H1 (cell line): ENCODE results near the gene IQCE. TPM values are rescaled to one million over a fixed set of nuclear protein-coding genes. Genes with fewer than 3 reads are reported as not detected.

Source experiments
- ASH2L ChIP-seq: fragments of 200-600, 300-600 bp; sonication (generic); IDR thresholded peaks from one replicate; pipeline ENCODE4 v1.7.1; 2017; ENCODE audit warnings: low read length
- BCL11A ChIP-seq, 2 experiments: IDR thresholded peaks; one replicate each; pipeline ENCODE4 v1.6.1; 2011; ENCODE audit warnings: low read depth in 2 of 2, low read length in 2 of 2, mild to moderate bottlenecking in 2 of 2
- CEBPB ChIP-seq: IDR thresholded peaks from 2 replicates; pipeline ENCODE4 v1.6.1; 2012; ENCODE audit warnings: low read depth, low read length
- CHD2 ChIP-seq: IDR thresholded peaks from 2 replicates; pipeline ENCODE4 v1.6.1; 2012; ENCODE audit warnings: low read length, improper control_type of control experiment
- EP300 ChIP-seq, 2 experiments: IDR thresholded peaks; 1 replicate in 1 of 2; 2 replicates in 1 of 2; pipeline ENCODE4 v1.6.1; 2011 to 2012; ENCODE audit warnings: low read depth in 2 of 2, low read length in 2 of 2, mild to moderate bottlenecking in 2 of 2, borderline replicate concordance in 1 of 2, inconsistent platforms in 1 of 2, moderate library complexity in 1 of 2
- HDAC6 ChIP-seq: IDR thresholded peaks from one replicate; pipeline ENCODE4 v1.7.1; 2012; ENCODE audit warnings: low read depth, mild to moderate bottlenecking, inconsistent platforms, low read length, moderate library complexity
- JUN ChIP-seq: IDR thresholded peaks from 2 replicates; pipeline ENCODE4 v1.6.1; 2011; ENCODE audit warnings: low read depth, mild to moderate bottlenecking, improper control_type of control experiment, low read length
- NRF1 ChIP-seq: IDR thresholded peaks from 2 replicates; pipeline ENCODE4 v1.6.1; 2011; ENCODE audit warnings: mild to moderate bottlenecking, low read depth, low read length, improper control_type of control experiment
- POU5F1 ChIP-seq: IDR thresholded peaks from 2 replicates; pipeline ENCODE4 v1.6.1; 2011; ENCODE audit warnings: low read depth, mild to moderate bottlenecking, low read length, moderate library complexity
- RBBP5 ChIP-seq: IDR thresholded peaks from 2 replicates; pipeline ENCODE4 v1.7.1; 2012; ENCODE audit warnings: low read depth, mild to moderate bottlenecking, inconsistent platforms, low read length, moderate library complexity, borderline replicate concordance
- SAP30 ChIP-seq: fragments of 300-600 bp; sonication (generic); IDR thresholded peaks from 2 replicates; pipeline ENCODE4 v1.7.1; 2012; ENCODE audit warnings: low read length, moderate library complexity, mild to moderate bottlenecking, inconsistent platforms; ENCODE audit not compliant: insufficient read depth, insufficient replicate concordance
- SIRT6 ChIP-seq: IDR thresholded peaks from one replicate; pipeline ENCODE4 v1.7.1; 2012; ENCODE audit warnings: low read length, inconsistent platforms
- SP1 ChIP-seq: IDR thresholded peaks from 2 replicates; pipeline ENCODE4 v1.6.1; 2011; ENCODE audit warnings: low read depth, low read length
- SP4 ChIP-seq: IDR thresholded peaks from 2 replicates; pipeline ENCODE4 v1.6.1; 2012; ENCODE audit warnings: low read length, inconsistent platforms
- polyA plus RNA-seq, 7 experiments: library from polyadenylated mRNA; depleted of rRNA in 3 of 7; stranded (reverse) in 5 of 7; unstranded in 2 of 7; fragments of >200 nt in 5 of 7; fragments of 200-250 nt in 2 of 7; gene quantifications; 1 replicate in 5 of 7; 2 replicates in 1 of 7; 4 replicates in 1 of 7; pipeline versions ENCODE4 v1.2.1 to v1.2.3, GENCODE V29; 2011 to 2013; ENCODE audit warnings: missing spikeins in 2 of 7, mixed read lengths in 2 of 7
- total RNA-seq: library from RNA; stranded (reverse); fragmentation: NEBNext Ultra II Directional; extraction: Animal tissue kit (Norgen Biotek cat#: 25700); gene quantifications from 2 replicates; pipeline ENCODE4 v1.2.1, GENCODE V29; 2021
- TF ChIP-seq, protein P1 (sequence below), 3 experiments: IDR thresholded peaks; 1 replicate in 2 of 3; 2 replicates in 1 of 3; pipeline versions ENCODE4 v1.5.1 to v1.6.1; 2011; ENCODE audit warnings: low read length in 3 of 3, mild to moderate bottlenecking in 3 of 3, inconsistent platforms in 2 of 3, low read depth in 1 of 3, moderate library complexity in 1 of 3; ENCODE audit not compliant: insufficient read depth in 1 of 3; ENCODE audit errors: control extremely low read depth in 1 of 3
- TF ChIP-seq, protein P2 (sequence below): IDR thresholded peaks from 2 replicates; pipeline ENCODE4 v1.6.1; 2011; ENCODE audit warnings: low read length, improper control_type of control experiment
- TF ChIP-seq, protein P3 (sequence below): IDR thresholded peaks from 2 replicates; pipeline ENCODE4 v1.6.1; 2012; ENCODE audit warnings: inconsistent platforms
- TF ChIP-seq, protein P4 (sequence below): IDR thresholded peaks from 2 replicates; pipeline ENCODE4 v1.6.1; 2012; ENCODE audit warnings: inconsistent platforms

The IQCE gene
- total and polyA plus RNA-seq, 2 of the 8 experiments (the other 6 are each of a cell fraction or from before 2014, with no cell fraction given) = 2.2 to 4.9 TPM

DNA sequence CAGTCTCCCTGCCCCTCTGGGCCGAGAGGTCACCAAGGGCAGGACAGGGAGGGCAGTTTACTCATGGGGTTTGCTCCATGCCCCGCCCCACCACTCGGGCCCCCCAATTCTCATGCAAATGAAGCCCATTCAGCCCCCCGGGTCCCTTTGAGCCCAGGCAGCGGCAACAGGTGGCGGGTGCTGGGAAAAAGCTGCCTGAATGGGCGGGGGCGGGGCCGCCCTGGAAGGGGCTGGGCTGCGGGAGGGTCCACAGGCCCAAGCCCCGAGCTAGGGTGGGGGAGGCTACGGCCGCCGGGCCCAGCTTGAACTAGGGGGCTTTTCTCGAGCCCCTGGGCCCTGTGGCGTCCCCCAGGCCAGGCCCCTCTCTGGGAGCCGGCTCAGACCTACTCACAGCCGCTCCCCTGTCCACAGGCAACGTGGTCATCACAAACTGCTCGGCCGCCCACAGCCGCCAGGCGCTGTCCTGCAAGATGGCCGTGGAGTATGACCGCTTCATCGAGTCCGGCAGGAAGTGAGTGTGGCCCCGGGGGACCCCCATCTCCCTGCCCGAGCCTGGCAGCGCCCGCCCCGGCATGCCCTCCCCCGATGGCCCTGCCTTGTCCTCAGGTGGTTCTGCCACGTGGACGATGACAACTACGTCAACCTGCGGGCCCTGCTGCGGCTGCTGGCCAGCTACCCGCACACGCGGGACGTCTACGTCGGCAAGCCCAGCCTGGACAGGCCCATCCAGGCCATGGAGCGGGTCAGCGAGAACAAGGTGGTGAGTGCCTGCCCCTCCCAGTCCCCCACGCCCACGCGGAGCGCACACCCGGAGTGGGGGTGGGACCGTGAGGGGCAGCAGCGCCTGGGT is 33.7 kb upstream of the IQCE start (continued):
- TF ChIP-seq, protein P1, sequence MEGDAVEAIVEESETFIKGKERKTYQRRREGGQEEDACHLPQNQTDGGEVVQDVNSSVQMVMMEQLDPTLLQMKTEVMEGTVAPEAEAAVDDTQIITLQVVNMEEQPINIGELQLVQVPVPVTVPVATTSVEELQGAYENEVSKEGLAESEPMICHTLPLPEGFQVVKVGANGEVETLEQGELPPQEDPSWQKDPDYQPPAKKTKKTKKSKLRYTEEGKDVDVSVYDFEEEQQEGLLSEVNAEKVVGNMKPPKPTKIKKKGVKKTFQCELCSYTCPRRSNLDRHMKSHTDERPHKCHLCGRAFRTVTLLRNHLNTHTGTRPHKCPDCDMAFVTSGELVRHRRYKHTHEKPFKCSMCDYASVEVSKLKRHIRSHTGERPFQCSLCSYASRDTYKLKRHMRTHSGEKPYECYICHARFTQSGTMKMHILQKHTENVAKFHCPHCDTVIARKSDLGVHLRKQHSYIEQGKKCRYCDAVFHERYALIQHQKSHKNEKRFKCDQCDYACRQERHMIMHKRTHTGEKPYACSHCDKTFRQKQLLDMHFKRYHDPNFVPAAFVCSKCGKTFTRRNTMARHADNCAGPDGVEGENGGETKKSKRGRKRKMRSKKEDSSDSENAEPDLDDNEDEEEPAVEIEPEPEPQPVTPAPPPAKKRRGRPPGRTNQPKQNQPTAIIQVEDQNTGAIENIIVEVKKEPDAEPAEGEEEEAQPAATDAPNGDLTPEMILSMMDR (IDR thresholded peaks at IDR 0.05; ENCODE audit: control extremely low read depth in 1 of 3, insufficient read depth in 1 of 3, low read depth in 1 of 3, low read length in 3 of 3) = no peak
- TF ChIP-seq RBBP5 (no peak), ASH2L (peak; percentile 57), EP300 (IDR thresholded peaks at IDR 0.05; ENCODE audit: borderline replicate concordance in 1 of 2, low read depth in 2 of 2, low read length in 2 of 2) (peak in 1 of 2 experiments; percentile 52; a peak in 1 of 3 replicates), SP1 (0 out of 2 replicates have a peak, but pooled peaks have one; percentile 43), NRF1 (no peak), HDAC6 (no peak), JUN (no peak), BCL11A (IDR thresholded peaks at IDR 0.05; ENCODE audit: low read depth in 2 of 2, low read length in 2 of 2) (no peak), CHD2 (no peak), SP4 (no peak), POU5F1 (peak; percentile 94), SAP30 (no peak), CEBPB (no peak), SIRT6 (no peak)
- TF ChIP-seq, protein P2, sequence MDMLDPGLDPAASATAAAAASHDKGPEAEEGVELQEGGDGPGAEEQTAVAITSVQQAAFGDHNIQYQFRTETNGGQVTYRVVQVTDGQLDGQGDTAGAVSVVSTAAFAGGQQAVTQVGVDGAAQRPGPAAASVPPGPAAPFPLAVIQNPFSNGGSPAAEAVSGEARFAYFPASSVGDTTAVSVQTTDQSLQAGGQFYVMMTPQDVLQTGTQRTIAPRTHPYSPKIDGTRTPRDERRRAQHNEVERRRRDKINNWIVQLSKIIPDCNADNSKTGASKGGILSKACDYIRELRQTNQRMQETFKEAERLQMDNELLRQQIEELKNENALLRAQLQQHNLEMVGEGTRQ = no peak
- TF ChIP-seq, protein P3, sequence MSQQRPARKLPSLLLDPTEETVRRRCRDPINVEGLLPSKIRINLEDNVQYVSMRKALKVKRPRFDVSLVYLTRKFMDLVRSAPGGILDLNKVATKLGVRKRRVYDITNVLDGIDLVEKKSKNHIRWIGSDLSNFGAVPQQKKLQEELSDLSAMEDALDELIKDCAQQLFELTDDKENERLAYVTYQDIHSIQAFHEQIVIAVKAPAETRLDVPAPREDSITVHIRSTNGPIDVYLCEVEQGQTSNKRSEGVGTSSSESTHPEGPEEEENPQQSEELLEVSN = no peak
- TF ChIP-seq, protein P4, sequence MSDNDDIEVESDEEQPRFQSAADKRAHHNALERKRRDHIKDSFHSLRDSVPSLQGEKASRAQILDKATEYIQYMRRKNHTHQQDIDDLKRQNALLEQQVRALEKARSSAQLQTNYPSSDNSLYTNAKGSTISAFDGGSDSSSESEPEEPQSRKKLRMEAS = peak; percentile 74
